ENCODE measurements around the gene AFMID. TPM values are rescaled to one million over a fixed set of nuclear protein-coding genes. Genes with fewer than 3 reads are reported as not detected.

AFMID gene
- total and polyA plus RNA-seq, 2 donors from 2014 or later, result 63.9 to 118 TPM

DNA sequence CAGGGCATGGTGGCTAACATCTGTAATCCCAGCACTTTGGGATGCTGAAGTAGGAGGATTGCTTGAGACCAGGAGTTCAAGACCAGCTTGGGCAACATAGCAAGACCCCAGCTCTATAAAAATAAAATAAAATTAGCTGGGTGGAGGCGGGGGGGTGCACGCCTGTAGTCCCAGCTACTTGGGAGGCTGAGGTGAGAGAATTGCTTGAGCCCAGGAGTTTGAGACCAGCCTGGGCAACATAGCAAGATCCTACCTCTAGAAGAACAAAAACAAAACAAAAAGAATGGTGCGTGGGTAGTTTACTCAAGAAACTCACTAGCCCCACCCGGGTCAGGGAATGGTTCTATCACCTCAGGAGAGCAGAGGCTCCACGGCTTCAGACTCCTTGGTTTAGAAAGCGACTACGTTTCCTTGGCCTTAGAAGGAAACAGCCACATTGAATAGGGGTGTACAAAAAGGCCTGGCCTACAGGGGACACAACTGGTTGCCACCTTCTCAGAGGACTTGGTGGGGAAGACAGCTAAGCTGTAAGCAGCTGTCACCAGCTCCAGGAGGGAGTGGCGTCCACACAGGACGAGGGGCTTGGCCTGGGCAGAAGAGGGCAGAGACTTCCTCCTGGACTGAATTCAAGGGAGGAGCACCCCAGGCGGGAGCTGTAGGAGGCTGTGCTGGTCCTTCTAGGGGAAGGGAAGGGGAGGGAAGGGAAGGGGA lies 1.0 kb upstream of the AFMID start:
- Histone ChIP-seq H3K9me3 (ENCODE audit: control insufficient read depth in 2 of 3, insufficient read depth in 1 of 3, low read length in 3 of 3) (no peaks in the 10 kb centered on the region), H3K9ac (ENCODE audit: low read length in 3 of 3) (no peak overlapping the region), H3K36me3 (ENCODE audit: control insufficient read depth in 2 of 3, insufficient read depth in 3 of 3, low read length in 3 of 3) (peaks cover 0 to 2% (median 0%) of the 10 kb centered on the region in 3 donors), H3K4me3 (ENCODE audit: low read length in 3 of 3) (peak overlapping the region in 2 of 3 donors; percentile 19 to 70), H3K27ac (ENCODE audit: low read depth in 2 of 2, low read length in 2 of 2) (no peak overlapping the region), H3K27me3 (ENCODE audit: control insufficient read depth, insufficient read depth, low read length) (no peaks in the 10 kb centered on the region), H3K4me1 (ENCODE audit: control insufficient read depth in 2 of 3, insufficient read depth in 2 of 3, low read depth in 1 of 3, low read length in 3 of 3) (peaks cover 0 to 24% (median 17%) of the 10 kb centered on the region in 3 donors)
- FAIRE-seq, result no peak
- intact Hi-C loops (cut with DNase I), result no loop called here
- DNase-seq, result peak in 2 of 5 donors; percentile 47 to 68
- TF ChIP-seq, protein P1, sequence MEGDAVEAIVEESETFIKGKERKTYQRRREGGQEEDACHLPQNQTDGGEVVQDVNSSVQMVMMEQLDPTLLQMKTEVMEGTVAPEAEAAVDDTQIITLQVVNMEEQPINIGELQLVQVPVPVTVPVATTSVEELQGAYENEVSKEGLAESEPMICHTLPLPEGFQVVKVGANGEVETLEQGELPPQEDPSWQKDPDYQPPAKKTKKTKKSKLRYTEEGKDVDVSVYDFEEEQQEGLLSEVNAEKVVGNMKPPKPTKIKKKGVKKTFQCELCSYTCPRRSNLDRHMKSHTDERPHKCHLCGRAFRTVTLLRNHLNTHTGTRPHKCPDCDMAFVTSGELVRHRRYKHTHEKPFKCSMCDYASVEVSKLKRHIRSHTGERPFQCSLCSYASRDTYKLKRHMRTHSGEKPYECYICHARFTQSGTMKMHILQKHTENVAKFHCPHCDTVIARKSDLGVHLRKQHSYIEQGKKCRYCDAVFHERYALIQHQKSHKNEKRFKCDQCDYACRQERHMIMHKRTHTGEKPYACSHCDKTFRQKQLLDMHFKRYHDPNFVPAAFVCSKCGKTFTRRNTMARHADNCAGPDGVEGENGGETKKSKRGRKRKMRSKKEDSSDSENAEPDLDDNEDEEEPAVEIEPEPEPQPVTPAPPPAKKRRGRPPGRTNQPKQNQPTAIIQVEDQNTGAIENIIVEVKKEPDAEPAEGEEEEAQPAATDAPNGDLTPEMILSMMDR (IDR thresholded peaks at IDR 0.05; ENCODE audit: borderline replicate concordance, extremely low read depth, insufficient read depth), result no peak

DNA sequence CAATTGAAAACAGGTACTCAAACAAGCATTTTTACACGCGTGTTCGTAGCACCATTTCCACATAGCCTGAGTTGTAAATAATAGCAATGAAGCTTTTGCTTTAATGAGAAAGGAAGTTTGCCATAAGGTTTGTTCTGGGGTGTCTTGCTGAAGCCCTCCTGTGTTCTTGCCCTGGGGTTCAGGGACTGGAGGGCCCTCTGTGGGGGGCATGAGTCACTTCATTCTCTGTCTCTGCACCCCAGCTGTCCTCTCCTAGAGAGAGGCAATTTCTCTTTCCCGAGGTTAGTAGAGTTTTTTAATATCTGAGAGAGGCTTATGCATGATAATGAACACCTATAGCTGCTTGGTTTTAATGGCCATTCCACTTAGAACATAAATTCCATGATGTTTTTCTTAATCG lies 9.6 kb downstream of the AFMID start:
- DNase-seq, result no peak
- FAIRE-seq, result no peak
- Histone ChIP-seq H3K4me3 (ENCODE audit: low read length in 3 of 3) (no peak overlapping the region), H3K9me3 (ENCODE audit: control insufficient read depth in 2 of 3, insufficient read depth in 1 of 3, low read length in 3 of 3) (no peaks in the 10 kb centered on the region), H3K27ac (ENCODE audit: low read depth in 2 of 2, low read length in 2 of 2) (no peak overlapping the region), H3K27me3 (ENCODE audit: control insufficient read depth, insufficient read depth, low read length) (no peaks in the 10 kb centered on the region), H3K4me1 (ENCODE audit: control insufficient read depth in 2 of 3, insufficient read depth in 2 of 3, low read depth in 1 of 3, low read length in 3 of 3) (peaks cover 0 to 7% (median 0%) of the 10 kb centered on the region in 3 donors), H3K9ac (ENCODE audit: low read length in 3 of 3) (no peak overlapping the region), H3K36me3 (ENCODE audit: control insufficient read depth in 2 of 3, insufficient read depth in 3 of 3, low read length in 3 of 3) (peaks cover 0 to 19% (median 7%) of the 10 kb centered on the region in 3 donors)
- TF ChIP-seq, protein P1 (IDR thresholded peaks at IDR 0.05; ENCODE audit: borderline replicate concordance, extremely low read depth, insufficient read depth), result no peak
- intact Hi-C loops (cut with DNase I), result no loop called here

DNA sequence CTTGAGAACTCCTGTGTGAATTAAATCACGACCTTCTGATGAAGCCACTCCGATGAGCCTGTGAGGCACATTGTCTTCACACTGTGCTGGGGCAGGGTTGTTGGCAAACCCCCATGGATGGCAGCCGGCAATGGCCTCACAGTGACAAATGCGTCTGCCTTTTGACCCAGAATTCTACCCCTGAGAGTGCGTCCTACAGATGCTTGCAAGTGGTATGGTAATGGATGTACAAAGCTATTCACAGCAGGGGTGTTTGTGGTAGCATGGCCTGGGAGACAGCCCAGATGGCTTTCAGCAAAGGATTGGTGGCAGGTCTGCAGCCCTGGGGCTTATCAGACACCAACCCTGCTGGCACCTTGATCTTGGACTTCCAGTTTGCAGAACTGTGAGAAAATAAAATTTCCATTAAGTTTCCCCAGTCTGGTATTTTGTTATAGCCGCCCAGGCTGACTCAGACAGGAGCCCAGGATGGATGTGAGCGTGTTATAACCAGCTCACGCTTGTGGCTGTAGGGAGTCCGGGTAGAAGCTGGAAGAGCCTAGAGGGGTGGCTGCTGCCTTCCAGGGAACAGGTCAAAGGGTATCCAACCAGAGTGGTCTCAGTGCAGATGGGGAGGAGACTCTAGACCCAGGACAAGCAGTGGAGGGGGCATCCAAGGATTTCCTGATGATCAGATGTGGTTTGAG lies 10.1 kb downstream of the AFMID start:
- no peak overlapping the region for H3K27ac ChIP-seq (ENCODE audit: low read depth in 2 of 2, low read length in 2 of 2)
- H3K9ac ChIP-seq (ENCODE audit: low read length in 3 of 3), result no peak overlapping the region
- H3K27me3 ChIP-seq (ENCODE audit: control insufficient read depth, insufficient read depth, low read length), result no peaks in the 10 kb centered on the region
- H3K4me3 ChIP-seq (ENCODE audit: low read length in 3 of 3), result no peak overlapping the region
- TF ChIP-seq, protein P1 (IDR thresholded peaks at IDR 0.05; ENCODE audit: borderline replicate concordance, extremely low read depth, insufficient read depth), result no peak
- H3K4me1 ChIP-seq (ENCODE audit: control insufficient read depth in 2 of 3, insufficient read depth in 2 of 3, low read depth in 1 of 3, low read length in 3 of 3), result peaks cover 0 to 7% (median 0%) of the 10 kb centered on the region in 3 donors
- peaks cover 0 to 19% (median 7%) of the 10 kb centered on the region in 3 donors for H3K36me3 ChIP-seq (ENCODE audit: control insufficient read depth in 2 of 3, insufficient read depth in 3 of 3, low read length in 3 of 3)
- no peaks in the 10 kb centered on the region for H3K9me3 ChIP-seq (ENCODE audit: control insufficient read depth in 2 of 3, insufficient read depth in 1 of 3, low read length in 3 of 3)
- intact Hi-C loops (cut with DNase I), result no loop called here
- FAIRE-seq (no peak), DNase-seq (no peak)
